Epithelial cell of proximal tubule (primary cell): ENCODE results near the gene NUDT21. TPM values are rescaled to one million over a fixed set of nuclear protein-coding genes. Genes with fewer than 3 reads are reported as not detected.
"Not testable (repeated sequence)": the region's sequence is repeated elsewhere in the genome, so short reads cannot be mapped to it uniquely, and the experiment has no call there.

Source experiments
- DNase-seq: peaks from one replicate; pipeline ENCODE4 v3.0.0-alpha.2; 2011; ENCODE audit warnings: low read depth
- H3K4me3 ChIP-seq: 2 replicates; pipeline ENCODE4 v1.5.1; 2011; ENCODE audit warnings: low read depth, mild to moderate bottlenecking, low read length
- CTCF ChIP-seq: conservative IDR thresholded peaks from 2 replicates; pipeline ENCODE4 v1.5.1; 2012; ENCODE audit warnings: low read depth, mild to moderate bottlenecking, low read length
- total RNA-seq: library from RNA; depleted of rRNA; stranded (reverse); fragments of >200 nt; gene quantifications from 2 replicates; pipeline ENCODE4 v1.2.3, GENCODE V29; 2015

NUDT21 gene
- total RNA-seq, result 77.1 and 78.2 TPM in 2 replicates

- peak; percentile 92 for DNase-seq
- no peak for TF ChIP-seq CTCF
These were observed at the start of gene NUDT21, which contains the start of gene OGFOD1 for GRCh38 chr16:56450986-56451752. Gene NUDT21 (minus strand): TSS chr16:56451332. CDS start chr16:56451202, 130 bp downstream. Gene OGFOD1 (plus strand): TSS chr16:56451554. CDS start chr16:56451613, 59 bp downstream.

GRCh38 chr16:56493815-56494214 is 42.7 kb upstream of the NUDT21 start:
- no peak for TF ChIP-seq CTCF
- DNase-seq, result no peak
- no peak overlapping the region for H3K4me3 ChIP-seq

More at GRCh38 chr16:56450986-56451752, at the start of gene NUDT21, which contains the start of gene OGFOD1:
- peak within 1 kb of the TSS; percentile 92 for H3K4me3 ChIP-seq

- no peak for TF ChIP-seq CTCF
- DNase-seq, result no peak
- H3K4me3 ChIP-seq, result no peak overlapping the region
These were observed 42.0 kb upstream of the NUDT21 start for GRCh38 chr16:56493126-56493525.

GRCh38 chr16:56491657-56492261 is 40.6 kb upstream of the NUDT21 start:
- DNase-seq, result no peak
- H3K4me3 ChIP-seq, result no peak overlapping the region
- no peak for TF ChIP-seq CTCF

- H3K4me3 ChIP-seq, DNase-seq: not testable (repeated sequence)
These were observed 37.7 kb upstream of the NUDT21 start for GRCh38 chr16:56488868-56489267.

- no peak for TF ChIP-seq CTCF
- no peak for DNase-seq
- no peak overlapping the region for H3K4me3 ChIP-seq
These were observed 36.9 kb upstream of the NUDT21 start for GRCh38 chr16:56488035-56488434.

GRCh38 chr16:56483394-56483793 is 32.3 kb upstream of the NUDT21 start:
- TF ChIP-seq CTCF, result no peak
- no peak for DNase-seq
- no peak overlapping the region for H3K4me3 ChIP-seq
